GM15510 (cell line): ENCODE data around the gene PRR18.

Experiments
- POLR2A ChIP-seq: IDR thresholded peaks from 3 replicates; pipeline ENCODE4 v1.6.1; 2011; ENCODE audit warnings: borderline replicate concordance; ENCODE audit not compliant: insufficient read length; ENCODE audit errors: extremely low read depth

Gene PRR18

DNA sequence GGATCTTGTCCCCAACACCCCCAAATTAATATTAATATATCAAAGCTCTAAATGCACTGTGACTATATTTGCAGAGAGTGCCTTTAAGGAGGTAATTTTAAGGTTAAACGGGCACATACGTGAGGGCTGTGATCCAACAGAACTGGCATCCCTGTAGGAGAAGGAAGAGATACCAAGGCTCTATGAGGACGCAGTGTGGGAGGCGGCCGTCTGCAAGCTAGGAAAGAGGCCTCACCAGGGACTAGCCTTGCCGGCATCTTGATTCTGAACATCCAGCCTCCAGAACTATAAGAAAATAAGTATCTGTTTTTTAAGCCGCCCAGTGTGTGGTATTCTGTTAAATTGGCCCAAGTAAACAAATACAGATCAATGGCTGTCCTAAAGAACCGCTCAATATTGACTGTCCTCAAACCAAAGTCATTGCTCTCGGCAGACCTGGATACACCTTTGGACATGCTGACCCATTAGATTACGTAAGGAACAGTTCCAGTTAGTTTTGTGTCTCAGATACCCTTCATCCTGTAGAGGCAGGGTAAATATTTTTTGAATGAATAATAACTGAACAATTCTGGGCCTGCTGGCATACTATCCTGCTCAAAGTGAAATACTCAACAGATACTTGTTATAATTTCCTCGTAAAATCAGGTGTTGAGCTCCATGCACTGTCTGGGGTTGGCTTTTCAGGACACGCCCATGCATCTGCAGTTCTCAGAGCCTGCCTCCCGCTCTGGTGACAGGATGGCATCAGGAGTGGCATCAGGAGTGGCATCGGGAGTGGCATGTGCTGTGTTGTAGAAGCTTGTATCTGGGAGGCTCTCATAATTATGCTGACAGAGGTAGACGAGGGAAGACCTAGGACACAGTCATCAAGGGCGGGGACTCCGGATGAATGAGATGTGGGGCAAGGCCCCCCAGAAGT is 6.3 kb downstream of the PRR18 start:
- TF ChIP-seq POLR2A = no peak

DNA sequence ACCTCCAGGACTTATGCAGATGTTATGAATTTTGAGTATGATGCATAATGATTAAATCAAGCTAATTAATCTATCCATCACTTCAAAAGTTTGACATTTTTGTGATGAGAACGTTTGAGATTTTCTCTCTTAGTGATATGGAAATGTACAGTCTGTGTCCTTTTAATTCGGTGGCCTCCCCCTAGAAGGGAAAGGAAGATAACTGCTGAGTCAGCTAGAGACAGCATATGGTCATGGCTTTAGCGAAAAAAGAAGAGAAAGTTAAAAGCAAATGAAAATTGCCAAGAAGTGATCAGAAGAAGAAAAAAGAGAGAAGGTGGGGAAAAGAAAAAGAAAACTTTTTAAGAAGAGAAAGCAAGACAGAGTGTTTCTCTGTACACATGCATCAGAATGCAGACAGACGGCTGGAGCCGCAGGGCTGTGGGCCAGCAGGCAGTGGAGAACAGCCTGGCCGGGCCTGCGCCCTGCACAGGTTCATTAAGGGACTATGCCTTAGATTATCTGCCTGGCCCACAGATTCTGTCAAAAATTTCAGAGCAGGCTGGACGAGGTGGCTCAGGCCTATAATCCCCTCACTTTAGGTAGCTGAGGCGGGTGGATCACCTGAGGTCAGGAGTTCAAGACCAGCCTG is 7.7 kb downstream of the PRR18 start:
- no peak for TF ChIP-seq POLR2A

GRCh38 chr6:166297606-166298005 is 10.6 kb downstream of the PRR18 start:
- TF ChIP-seq POLR2A = no peak

DNA sequence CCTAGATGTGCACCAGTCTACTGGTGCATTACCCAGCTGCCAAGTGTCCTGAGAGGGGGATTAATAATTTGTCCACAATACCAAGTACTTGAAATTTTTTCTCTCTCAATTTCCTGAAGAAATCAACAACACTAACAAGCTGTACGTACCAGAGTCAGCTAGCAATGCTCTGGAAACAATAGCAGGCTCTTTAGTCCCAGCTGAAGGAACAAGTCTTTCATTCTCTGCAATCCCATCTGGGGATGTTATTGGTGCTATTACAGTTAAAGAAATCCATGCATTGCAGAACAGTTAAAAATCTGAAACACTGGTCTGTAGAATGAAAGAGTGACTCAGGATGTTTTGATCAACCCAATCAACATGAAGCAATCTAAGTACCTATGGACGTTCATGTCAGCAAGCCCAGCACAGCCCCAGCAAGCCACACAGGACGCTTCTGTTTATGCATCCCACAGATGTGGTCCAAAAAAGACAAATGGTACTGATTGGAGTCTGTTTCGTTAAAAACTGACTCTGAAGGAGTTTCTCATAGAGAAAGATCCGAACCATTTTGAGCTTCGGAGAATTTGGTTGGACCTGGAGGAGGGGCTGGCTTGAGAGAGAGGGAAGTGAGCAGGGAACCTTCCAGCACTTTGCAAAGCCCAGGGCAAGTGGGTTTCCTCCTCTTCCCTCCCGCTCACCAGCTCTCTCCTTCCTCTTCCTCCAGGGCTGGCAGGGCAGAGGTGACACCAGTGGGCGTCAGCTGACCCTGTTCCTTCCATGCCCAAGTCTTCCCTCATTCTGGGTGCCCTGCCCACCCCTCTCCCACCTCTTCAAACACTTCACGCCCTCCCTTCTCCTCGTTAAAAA is 11.9 kb downstream of the PRR18 start:
- no peak for TF ChIP-seq POLR2A

- no peak for TF ChIP-seq POLR2A
These were observed 14.2 kb downstream of the PRR18 start for GRCh38 chr6:166293731-166294584.

GRCh38 chr6:166289207-166290060 is 18.8 kb downstream of the PRR18 start:
- no peak for TF ChIP-seq POLR2A

- no peak for TF ChIP-seq POLR2A
These were observed 21.3 kb downstream of the PRR18 start for GRCh38 chr6:166286839-166287271.

DNA sequence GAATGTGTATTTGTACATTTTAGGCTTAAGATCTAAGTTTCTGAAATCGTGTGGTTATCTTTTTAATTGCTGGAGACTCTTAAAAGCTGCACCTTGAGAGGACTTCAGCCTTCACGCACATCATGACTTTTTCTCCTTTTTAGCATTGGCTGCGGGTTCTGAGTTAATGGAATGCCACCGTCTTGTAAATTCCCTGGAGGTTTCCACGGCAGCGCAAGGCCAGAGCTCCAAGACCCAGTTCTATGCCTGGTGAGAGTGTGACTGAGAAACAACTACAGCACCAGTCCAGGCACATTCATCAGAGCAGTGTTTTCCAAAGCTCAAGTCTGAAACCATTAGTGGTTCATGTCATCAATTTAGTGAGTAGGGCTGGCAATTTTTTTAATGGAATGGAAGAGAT is 23.0 kb downstream of the PRR18 start:
- TF ChIP-seq POLR2A = no peak

GRCh38 chr6:166284640-166285039 is 23.6 kb downstream of the PRR18 start:
- no peak for TF ChIP-seq POLR2A

DNA sequence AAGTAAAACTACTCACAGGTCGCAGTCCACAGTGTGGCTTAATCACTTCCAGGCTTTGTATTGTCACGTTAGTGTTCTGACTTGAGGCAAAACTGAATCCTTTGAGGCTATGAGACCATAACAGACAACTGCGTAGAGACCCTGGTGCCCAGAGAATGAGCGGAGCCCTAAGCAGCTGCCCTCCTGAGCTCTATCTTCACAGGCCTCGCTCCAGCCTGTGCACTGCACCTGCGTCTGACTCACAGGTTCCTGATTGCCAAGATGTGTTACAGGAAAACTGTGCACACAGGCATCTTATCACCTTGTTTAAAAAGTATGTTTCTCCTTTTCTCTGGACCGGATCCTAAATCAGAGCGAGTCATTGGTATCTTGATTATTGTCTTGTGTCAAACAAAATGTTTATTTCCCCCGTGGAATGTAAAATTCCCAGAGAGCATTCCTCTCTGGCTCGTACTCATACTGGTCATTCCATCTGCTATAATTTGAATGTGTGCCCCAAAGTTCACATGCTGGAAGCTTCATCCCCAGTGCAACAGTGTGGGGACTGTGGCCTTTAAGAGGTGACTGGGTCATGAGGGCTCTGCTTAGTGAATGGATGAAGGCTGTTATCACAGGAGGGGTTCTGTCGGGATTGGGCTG is 25.7 kb downstream of the PRR18 start:
- TF ChIP-seq POLR2A = no peak

DNA sequence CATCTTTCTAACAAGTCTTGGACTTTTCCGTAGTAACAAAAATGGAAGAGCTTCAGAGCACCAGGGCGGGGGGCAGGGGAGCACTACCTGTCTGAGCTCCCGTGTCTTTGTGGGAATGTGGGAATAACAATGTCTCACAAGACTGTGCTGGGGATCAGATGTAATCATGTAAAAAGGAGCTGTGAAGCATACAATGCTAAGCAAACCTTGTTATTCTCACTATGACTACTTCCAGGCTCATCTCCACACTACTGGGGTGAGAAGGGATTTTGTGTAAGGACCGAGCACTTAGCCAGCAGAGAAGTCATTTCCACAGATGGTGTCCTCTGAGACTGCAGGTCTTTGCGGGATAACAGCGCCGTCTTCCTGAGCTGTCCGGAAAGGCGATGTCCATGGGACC is 27.1 kb downstream of the PRR18 start:
- no peak for TF ChIP-seq POLR2A

- no peak for TF ChIP-seq POLR2A
These were observed 28.9 kb downstream of the PRR18 start for GRCh38 chr6:166279393-166279679.
